Activated gamma-delta T cell treated with Interleukin-2 at 50 U/mL for 16 hours (primary cell): ENCODE data around the gene CTSK.
"Not testable (repeated sequence)": the region's sequence is repeated elsewhere in the genome, so short reads cannot be mapped to it uniquely, and the experiment has no call there.

Experiments
- DNase-seq: peaks from one replicate; pipeline ENCODE4 v3.0.0-alpha.2; 2020

CTSK gene

GRCh38 chr1:150808121-150808520, at the start of gene CTSK:
Gene CTSK, minus strand, starts transcription at chr1:150808260. Its CDS starts 1,455 bp downstream, at chr1:150806805.
- no peak for DNase-seq

GRCh38 chr1:150852734-150853133, 44.7 kb upstream of the CTSK start:
- DNase-seq, result not testable (repeated sequence)

- DNase-seq, result not testable (repeated sequence)
These were observed 42.8 kb upstream of the CTSK start for GRCh38 chr1:150850801-150851362.

GRCh38 chr1:150846473-150847146, 38.5 kb upstream of the CTSK start:
- no peak for DNase-seq

- no peak for DNase-seq
These were observed 35.4 kb upstream of the CTSK start for GRCh38 chr1:150843474-150843873.

- DNase-seq, result no peak
These were observed 34.9 kb upstream of the CTSK start for GRCh38 chr1:150842964-150843363.

- no peak for DNase-seq
These were observed 34.3 kb upstream of the CTSK start for GRCh38 chr1:150842343-150842742.

GRCh38 chr1:150841626-150842025, 33.6 kb upstream of the CTSK start:
- DNase-seq, result no peak

GRCh38 chr1:150840850-150841249, 32.8 kb upstream of the CTSK start:
- DNase-seq, result not testable (repeated sequence)

- DNase-seq, result no peak
These were observed 28.2 kb upstream of the CTSK start for GRCh38 chr1:150836129-150836773.

GRCh38 chr1:150833961-150834360, 25.9 kb upstream of the CTSK start:
- not testable (repeated sequence) for DNase-seq

- DNase-seq, result no peak
These were observed 24.5 kb upstream of the CTSK start for GRCh38 chr1:150832597-150832996.

GRCh38 chr1:150829751-150830150, 21.7 kb upstream of the CTSK start:
- no peak for DNase-seq

- DNase-seq, result no peak
These were observed 18.2 kb upstream of the CTSK start for GRCh38 chr1:150826299-150826698.

- DNase-seq, result no peak
These were observed 12.9 kb upstream of the CTSK start for GRCh38 chr1:150820730-150821512.

- no peak for DNase-seq
These were observed 7.8 kb upstream of the CTSK start for GRCh38 chr1:150815871-150816270.

- no peak for DNase-seq
These were observed 5.1 kb upstream of the CTSK start for GRCh38 chr1:150813028-150813707.

GRCh38 chr1:150810958-150811659, 3.0 kb upstream of the CTSK start:
- no peak for DNase-seq

- no peak for DNase-seq
These were observed 1.6 kb upstream of the CTSK start for GRCh38 chr1:150809651-150810050.

- DNase-seq, result no peak
These were observed 786 bp upstream of the CTSK start for GRCh38 chr1:150808846-150809245.

GRCh38 chr1:150807249-150808023, 624 bp downstream of the CTSK start:
- no peak for DNase-seq
